Measurements from ENCODE around the gene CPZ.

The CPZ gene

DNA sequence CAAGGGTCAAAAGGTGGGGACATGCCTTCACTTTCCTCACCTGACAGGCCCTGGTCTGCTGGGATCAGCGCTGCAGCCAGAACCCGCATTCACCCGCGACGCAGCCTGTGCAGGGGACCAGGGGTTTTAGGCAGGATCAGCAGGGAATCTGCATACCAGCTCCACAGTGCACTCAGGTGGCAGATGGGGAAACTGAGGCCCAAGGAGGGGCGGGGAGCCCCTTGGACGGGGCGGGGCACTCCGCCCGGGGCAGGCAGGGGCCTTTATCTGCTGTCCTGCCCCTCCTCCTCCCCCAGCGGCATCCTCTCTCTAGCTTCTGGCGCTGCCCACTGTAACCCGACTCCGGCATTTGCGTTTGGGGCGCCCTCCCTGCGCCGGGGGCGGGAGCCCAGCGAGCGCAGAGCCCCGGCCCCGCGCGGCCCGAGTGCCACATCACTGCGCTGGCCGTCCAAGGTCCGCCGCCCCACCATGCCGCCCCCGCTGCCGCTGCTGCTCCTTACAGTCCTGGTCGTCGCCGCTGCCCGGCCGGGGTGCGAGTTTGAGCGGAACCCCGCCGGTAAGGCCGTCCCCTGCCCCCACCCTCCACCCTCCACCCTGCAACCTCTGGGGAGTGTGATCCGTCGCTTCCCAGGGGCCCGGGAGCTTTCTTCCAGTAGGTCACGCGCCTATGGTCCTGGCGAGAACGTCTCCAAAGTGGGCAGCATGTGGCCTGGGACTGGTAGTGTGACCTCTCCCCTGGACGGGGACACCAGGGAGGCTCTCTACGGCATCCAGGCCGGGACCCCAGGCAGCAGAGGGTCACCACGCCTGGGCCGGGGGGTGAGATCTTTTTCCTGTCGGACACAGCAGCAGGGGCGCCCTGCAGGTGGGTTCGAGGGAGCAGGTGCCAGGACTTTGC, at the start of gene CPZ:
TSS of gene CPZ (plus strand) at position 400 of the 898 bp plus-strand sequence. CDS start at position 469, 69 bp downstream.
- DNase-seq (ENCODE audit: low spot score) = no peak

DNA sequence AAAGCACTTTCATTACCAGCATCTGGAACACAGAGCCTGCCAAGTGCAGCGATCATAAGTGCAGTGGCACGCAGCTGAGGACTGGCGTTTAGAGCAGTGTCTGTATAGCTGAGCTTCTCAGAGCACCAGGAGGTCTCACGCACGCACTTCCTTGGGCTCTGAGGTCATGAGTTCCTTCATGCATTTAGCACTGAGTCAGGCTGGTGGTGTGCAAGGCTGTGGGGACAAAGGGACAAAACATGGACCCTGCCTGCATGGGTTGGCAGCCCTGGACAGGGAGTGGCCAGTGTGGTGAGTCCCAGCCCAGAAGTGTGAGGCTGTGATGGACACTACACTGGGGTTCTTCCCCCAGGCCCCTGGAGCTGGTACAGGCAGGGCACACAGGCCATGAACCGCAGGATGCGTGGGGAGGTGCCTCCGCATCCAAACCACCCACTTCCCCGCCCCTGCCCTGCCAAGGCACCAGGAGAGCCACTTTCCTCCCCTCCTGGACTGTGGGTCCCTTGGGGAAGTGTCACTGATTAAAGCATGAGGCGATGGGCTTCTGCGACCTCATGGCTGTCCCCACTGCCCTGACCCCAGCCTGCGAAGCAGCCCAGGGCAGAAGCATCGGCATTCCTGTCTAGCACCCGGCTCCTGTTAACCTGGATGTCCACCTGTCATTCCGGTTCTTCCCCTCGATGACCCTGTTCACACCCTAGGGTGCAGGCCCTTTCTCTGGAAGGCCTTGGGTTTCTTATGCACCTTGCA, 49.6 kb upstream of the CPZ start:
- no peak for DNase-seq (ENCODE audit: low spot score)

DNA sequence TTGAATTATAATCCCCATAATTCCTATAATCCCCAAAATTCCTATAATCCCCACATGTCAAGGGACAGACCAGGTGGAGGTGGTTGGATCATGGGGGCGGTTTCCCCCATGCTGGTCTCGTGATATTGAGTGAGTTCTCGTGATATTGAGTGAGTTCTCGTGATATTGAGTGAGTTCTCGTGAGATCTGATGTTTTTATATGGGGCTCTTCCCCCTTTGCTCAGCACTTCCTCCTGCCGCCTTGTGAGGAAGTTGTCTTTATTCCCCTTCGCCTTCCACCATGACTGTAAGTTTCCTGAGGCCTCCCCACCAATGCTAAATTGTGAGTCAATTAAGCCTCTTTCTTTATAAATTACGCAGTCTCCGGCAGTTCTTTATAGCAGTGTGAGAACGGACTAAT, 48.9 kb upstream of the CPZ start:
- no peak for DNase-seq (ENCODE audit: low spot score)

DNA sequence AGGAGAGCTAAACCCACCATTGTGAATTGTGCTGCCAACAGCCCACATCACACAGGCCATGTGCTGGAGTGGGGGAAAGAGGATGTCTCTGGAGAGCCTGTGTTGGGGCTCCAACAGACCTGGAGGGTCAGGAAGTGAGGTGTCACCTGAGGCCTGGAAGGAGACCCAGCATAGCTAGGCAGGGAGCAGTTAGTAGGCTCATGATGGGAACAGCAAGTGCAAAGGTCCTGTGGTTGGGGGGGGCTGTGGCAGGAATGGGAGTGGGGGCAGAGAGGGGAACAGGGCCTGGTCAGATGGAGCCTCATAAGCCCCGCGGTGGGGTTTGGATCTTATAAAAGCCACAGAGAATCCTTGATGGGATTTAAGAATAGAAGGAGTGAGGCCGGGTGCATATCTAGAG, 48.3 kb upstream of the CPZ start:
- no peak for DNase-seq (ENCODE audit: low spot score)

DNA sequence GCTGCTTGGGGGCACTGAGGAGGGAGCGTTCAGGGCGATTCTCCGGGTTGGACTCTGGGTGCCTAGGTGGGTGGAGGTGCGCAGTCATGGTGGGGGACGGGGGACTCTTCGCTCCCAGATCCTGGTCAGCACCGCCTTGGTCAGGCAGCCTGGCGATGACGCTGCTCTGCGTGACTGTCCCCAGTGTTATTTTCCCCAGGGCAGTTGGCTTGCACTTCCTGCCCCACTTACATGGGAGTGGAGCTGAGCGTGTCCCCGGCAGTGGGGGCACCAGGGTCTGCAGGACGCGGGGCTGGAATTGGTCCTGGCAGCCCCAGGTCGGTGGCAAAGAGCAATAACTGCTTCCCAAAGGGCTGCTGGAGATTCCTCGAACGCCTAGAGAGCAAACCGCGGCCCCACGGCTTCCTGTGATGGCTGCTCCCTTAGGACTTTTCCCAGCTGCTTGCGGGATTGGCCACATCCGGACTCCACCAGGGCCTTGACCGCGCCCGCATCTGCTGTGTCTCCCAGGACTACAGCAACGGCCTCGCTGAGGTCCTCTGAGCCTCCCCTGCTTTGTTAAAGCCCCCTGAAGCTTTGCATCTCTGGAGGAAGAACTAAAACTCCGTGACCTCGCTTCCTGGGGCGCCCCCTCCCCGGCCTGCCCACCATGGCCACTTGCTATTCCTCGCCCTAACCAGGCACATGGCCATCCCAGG, 47.7 kb upstream of the CPZ start:
- no peak for DNase-seq (ENCODE audit: low spot score)

DNA sequence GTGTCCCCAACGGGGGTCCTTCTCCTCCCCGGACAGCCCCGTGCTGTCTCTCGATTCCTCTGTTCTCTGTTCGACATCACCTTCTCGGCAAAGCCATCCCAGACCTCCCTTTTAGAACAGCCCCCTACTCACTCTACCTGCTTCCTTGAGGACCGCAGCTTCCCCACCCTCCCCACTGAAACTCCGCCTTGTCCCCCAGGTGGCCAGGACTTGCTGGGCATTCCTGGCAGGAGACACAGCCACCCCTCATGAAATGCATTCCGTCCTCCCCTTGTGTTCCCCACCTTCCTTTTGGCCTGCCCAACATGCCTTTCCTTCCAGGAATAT, 47.2 kb upstream of the CPZ start:
- no peak for DNase-seq (ENCODE audit: low spot score)

DNA sequence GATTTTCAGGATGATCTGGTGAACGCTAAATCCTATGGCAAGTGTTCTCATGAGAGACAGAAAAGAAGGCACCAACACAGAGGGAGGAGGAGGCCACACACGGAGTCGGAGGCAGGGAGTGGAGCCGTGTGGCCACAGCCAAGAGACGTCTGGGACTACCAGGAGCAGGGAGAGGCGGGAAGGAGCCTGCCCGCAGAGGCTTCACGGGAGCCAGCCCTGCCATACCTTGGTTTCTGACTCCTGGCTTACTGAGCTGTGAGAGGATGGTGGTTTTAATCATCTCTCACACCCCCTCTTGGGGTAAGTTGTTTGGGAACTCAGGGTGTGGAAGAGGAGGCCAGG, 45.8 kb upstream of the CPZ start:
- DNase-seq (ENCODE audit: low spot score) = no peak

DNA sequence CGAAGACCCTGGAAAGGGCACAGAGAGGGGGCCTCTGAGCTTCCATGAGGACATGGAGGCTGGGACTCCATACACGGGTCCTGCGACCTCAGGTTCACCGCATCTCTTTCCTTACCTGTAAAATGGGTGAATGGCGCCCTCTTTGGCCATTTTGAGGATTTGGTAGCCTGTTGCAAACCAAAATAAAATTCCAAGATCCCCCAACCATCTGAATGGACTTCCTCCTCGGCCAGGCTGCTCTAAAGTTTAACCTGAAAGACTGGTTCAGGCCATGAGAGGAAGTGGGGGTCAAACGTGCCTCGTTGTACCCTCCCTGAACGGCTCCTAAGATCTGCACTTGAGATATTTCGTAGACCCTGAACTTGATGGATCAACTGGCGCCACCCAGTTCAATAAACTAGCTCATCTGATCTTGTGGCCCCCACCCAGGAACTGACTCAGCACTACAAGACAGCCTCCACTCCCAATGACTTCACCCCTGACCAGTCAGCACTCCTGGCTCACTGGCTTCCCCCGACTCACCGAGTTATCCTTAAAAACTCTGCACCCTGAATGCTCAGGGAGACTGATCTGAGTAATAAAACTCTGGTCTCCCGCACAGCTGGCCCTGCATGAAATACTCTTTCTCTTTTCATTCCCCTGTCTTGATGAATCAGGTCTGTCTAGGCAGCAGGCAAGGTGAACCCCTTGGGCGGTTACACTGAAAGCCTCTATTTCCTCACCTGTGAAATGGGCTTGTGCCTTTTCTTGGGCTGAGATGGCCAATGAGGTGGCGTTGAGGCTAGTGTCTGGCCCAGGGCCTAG, 45.3 kb upstream of the CPZ start:
- no peak for DNase-seq (ENCODE audit: low spot score)

DNA sequence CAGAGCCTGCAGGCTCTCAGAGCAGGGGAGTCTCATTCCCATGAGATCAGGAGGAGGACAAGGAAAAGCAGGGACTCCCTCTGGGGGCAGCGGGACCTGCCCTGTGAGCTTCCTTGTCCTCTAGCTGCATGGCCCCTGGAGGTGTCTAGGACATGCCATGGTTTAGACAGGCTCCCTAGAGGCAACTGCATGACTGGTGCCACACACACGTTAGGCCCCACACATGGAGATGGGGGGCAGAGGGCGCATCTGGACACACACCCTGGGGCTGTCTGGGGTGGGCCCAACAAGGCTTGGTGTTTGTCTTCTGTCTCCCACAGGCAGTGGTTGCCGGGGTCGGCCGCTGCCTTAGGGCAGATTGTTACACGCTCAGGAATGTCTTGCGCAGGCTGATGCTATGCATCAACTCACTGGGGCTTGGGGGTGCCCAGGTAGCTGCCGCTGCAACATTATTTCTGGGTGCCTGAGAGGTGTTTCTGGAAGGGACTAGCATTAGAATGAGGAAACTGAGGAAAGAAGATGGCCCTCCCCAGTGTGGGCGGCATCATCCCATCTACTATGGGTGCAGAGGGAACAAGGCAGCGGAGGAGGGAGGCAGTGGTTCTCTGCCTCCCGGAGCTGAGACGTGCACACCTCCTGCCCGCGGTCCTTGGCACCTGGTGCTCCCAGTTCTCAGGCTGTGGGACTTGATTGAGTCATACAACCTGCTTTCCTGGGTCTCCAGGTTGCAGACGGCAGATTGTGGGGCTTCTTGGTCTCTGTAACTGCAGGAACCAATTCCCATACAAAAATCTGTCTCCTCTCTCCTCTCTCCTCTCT, 44.4 kb upstream of the CPZ start:
- DNase-seq (ENCODE audit: low spot score) = no peak

DNA sequence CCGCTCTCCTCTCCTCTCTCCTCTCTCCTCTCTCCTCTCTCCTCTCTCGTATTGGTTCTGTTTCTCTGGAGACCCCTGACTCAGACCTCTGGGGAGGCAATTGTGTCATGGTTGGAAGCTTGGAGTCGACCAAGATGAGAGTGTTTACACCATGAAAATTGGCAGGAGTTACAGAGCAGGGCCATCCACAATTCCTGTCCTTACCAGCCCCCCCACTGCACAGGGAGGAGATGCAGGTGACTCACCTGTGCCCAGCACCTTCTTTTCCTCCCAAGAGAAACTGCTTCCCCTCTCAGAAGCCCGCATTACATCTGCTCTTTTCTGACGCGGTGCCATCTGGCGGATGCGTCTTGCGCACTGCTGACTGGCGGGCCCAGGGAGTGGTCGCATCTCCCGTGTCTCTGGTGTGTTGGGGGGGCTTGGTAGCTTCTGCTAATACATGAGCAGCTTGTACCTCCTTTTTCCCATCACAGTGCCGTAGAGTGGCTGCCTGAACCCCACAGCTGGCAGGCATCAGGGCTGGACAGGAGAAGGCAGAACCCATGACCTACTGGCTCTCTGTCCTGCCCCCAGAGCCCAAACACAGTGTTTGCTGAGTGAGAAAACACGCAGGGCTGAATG, 43.7 kb upstream of the CPZ start:
- no peak for DNase-seq (ENCODE audit: low spot score)

DNA sequence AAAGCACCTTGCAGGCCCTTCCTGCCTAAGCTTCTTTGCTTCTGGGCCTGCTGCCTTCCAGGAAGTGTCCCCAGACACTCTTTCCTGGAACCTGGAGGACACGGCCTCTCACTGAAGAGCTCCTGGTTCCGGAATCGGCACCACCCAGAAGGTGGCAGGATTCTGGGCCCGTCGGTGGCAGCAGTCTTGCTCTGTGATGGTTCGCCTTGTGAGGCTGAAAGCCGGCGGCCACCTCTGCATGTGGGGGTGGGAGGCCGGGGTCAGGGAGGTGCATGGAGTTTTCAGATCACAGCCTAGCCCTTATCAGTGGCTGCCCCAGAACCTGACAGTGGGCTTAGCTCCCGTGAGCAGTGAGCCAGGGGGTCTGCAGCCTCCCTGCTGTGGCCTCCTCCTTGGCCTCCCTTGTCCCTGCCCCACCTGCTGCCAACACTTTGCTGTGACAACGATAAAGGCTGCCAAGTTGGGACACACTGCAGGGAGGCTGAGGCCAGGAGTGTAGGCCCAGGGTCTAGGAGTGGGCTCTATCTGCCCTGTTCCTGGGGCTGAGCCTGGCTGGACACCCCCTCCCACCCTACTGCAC, 43.1 kb upstream of the CPZ start:
- DNase-seq (ENCODE audit: low spot score) = no peak

DNA sequence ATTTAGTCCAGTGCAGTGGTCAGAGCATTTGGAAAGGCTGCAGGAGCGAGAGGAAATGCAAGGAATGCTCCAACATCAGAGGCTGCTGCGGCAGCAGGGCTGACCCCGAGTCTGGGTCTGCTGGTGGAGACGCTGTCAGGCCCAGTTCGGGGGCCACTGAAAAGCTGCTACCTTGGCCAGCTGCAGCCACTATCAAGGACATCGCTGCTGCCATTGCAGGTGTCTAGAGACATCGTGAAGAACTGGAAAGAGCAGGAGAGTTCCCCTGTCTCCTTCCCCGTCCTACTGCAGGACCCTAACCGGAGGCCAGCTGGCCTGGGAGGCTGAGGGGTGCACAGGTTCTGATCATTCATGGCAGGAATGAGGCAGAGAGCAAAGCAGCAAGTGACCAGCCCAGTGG, 41.9 kb upstream of the CPZ start:
- no peak for DNase-seq (ENCODE audit: low spot score)

DNA sequence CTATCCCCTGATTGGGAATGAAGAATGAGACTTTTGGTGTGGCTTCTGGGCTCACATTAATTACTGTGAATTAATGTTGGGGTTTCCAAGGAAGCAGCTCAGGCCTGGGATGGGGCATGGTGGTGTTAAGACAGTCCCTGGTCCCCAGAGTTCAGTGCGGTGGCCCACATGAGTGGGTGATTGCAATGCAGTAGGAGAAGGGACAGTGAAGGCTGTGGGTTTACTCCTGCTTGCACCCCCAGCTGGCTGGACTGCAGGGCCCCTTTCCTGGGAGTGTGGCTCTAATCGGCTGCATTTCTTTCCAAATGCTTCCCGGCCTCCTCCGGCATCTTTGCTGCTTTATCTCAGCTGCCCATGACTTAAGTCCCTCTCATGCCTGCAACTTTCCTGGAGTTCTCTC, 40.5 kb upstream of the CPZ start:
- DNase-seq (ENCODE audit: low spot score) = no peak

DNA sequence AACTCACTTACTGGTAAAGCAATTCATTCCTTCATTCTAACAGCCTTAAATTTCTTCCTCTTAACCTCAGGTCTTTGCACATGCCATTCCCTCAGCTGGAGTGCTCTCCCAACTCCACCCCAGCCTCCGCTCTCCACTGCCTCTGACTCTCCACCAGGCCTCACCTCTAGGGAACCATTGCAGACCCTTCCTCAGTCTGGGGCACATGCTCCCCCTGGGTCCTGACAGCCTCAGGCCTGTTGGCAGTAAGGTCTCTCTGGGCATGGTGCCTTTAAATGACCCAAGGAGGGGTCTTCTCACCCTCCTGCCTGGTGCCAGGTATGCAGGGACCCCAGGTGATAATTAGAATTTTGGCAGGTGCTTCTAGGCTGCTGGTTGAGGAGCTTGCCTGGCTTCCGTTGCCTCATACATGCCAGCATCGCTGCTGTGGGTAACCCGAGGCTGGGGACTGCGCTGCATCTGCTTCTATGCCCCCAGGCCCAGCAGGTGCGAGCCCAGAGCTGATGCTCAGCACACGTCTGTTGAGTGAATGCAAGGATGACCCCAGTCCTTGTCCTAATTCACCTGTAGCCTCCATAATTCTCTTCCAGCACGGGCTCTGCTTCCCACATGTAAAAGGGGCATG, 39.9 kb upstream of the CPZ start:
- no peak for DNase-seq (ENCODE audit: low spot score)

DNA sequence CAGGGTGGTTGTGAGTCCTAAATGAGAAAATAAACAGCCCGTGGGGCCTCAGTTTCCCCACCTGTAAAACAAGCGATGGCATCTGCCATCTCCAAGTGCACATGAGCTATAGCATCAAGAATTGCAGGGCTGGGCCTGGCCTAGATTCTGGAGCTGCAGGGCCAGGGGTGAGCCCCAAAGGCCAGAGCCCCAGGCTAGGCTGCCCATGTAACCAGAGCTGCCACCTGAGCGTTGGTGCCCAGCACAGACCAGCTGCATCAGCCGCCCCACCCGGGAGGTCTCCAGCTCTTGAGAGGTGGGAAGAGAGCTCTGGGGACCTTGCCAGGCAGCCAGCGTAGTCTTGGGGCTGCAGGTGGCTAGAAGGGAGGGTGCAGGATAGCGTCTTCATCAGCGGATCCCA, 39.3 kb upstream of the CPZ start:
- DNase-seq (ENCODE audit: low spot score) = no peak

DNA sequence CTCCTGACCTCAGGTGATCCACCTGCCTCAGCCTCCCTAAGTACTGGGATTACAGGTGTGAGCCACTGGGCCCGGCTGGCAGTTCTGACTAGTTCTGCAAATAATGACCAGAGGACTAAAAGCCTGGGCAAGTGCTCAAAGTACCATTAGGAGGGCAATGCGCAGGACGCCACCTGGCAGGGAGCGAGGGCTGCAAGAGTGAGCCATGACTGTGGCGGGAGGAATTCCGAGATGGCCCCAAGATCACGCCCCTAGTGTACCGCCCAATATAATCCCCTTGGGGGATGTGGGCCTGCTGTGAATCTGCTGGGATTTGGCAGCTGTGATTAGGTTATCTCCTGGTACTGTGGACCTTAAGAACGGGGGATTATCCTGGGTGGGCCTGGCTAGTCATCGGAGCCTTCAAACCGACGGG, 38.6 kb upstream of the CPZ start:
- no peak for DNase-seq (ENCODE audit: low spot score)

DNA sequence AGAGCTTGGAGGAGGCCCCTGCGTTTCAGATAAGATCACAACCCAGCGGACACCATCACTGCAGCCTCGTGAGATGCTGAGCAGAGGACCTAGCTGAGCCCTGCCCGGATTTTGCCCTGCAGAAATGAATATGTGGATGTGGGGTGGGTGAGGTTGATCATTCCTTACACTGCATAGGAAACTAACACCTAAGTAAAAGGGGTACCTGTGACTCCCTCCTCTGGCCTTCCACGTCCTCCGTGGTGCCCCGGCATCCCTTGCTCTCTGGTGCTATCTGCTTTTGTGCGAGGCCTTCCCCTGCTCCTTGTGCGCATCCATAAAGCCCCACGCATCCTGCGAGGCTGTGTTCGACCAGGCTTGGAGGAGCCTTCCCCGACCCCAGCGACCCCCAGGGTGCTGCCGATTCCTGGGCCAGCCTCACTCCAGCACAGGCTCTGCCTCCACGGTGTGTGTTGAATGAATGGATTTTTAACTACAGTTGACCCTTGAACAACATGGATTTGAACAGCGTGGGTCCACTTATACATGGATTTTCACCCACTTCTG, 37.9 kb upstream of the CPZ start:
- DNase-seq (ENCODE audit: low spot score) = no peak

DNA sequence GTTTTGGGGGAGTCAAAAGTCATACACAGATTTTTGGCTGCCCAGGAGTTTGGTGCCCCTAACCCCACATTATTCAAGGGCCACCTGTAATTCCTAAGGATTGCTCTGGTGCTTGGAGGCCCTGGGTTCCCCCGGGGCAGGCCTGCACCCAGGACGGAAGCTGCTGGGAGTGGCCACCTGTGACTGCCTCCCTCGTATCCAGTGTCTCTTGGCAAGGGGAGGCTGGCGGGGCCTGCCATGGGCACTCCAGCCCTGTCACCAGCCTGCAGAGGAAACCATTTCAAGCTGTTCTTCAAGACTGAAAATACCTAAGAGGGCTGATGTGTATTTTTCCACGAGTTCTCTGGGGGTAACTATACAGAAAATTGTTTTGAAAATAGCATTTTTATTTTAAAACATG, 36.8 kb upstream of the CPZ start:
- no peak for DNase-seq (ENCODE audit: low spot score)

DNA sequence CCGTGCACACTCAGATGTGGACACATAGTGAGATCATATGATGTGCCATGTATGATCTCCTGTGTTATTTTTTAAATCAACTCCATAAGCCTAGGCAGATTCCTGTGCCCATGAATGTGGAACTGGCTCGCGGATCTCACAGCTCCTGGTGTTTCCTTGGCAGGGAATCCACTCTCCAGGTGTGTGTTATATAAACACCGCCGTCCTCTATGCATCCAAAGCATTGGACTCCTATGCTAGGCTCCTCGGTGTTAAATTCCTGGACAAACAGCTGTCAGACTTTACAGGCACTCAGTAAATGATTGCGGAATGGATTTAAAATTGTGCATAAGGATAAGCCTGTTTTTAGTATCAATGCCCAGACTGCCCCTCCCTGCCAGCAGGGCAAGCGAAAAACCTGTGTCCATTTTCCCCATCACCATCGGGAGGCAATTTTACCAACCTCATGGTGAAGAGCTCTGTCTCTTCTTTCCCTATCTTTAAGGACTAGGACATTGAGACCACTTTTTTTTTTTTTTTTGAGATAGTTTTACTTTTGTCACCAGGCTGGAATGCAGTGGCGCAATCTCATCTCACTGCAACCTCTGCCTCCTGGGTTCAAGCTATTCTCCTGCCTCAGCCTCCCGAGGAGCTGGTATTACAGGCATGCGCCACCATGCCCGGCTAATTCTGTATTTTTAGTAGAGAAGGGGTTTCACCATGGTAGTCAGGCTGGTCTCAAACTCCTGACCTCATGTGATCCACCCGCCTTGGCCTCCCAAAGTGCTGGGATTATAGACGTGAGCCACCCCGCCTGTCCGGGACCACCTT, 36.0 kb upstream of the CPZ start:
- DNase-seq (ENCODE audit: low spot score) = no peak

Measured in hematopoietic multipotent progenitor cell treated with erythropoietin and hydrocortisone succinate and interleukin-3 and kit ligand, for 17 days (in vitro differentiated cells).